K562 (cell line): ENCODE results near the gene RERG. TPM values are rescaled to one million over a fixed set of nuclear protein-coding genes. Genes with fewer than 3 reads are reported as not detected.

Experiments
- ATAC-seq: fragments of 200-7000 bp; cut with Tn5 transposase; 3 replicates; pipeline ENCODE4 v1.9.1; 2020; ENCODE audit warnings: moderate library complexity
- BruUV-seq: library from RNA; stranded (reverse); fragments of 400-500 nt; replicated peaks from 2 replicates; lab custom pipeline; 2021; lab: Mats Ljungman, UMichigan
- CTCF ChIA-PET: fragments of 300-600 bp; formaldehyde crosslinking; extraction: SDS; loops from one replicate; lab custom pipeline; 2021; ENCODE audit warnings: low intra/inter-chr PET ratio; lab: Yijun Ruan, JAX
- POLR2A ChIA-PET: fragments of 300-600, 350-650 bp; sonication (Branson Sonifier 250); formaldehyde crosslinking; extraction: SDS; loops from one replicate; lab custom pipeline; 2021; ENCODE audit warnings: antibody characterized with exemption, inconsistent platforms; lab: Yijun Ruan, JAX
- DNase-seq, 4 experiments: peaks; one replicate each; pipeline versions ENCODE4 v3.0.0 to v3.0.0-alpha.2; 2011 to 2018; ENCODE audit warnings: low spot score in 3 of 4, mixed read lengths in 3 of 4; ENCODE audit errors: extremely low read depth in 1 of 4
- FAIRE-seq: peaks from 2 replicates; lab custom pipeline; 2011; peaks lifted over from hg19 to GRCh38; lab: Jason Lieb, UNC
- H2AFZ ChIP-seq: 2 replicates; pipeline ENCODE4 v1.6.0; 2011; ENCODE audit warnings: low read depth, low read length, control low read depth, inconsistent platforms
- H3K27ac ChIP-seq: fragments of 200-600 bp; 3 replicates; pipeline ENCODE4 v1.8.0; 2011; ENCODE audit warnings: low read depth, mild to moderate bottlenecking, control low read depth, inconsistent platforms, low read length, moderate library complexity, mixed read lengths; ENCODE audit errors: extremely low read depth
- H3K27me3 ChIP-seq, 2 experiments: fragments of 300-600 bp in 1 of 2; 2 replicates in 1 of 2; 3 replicates in 1 of 2; pipeline versions ENCODE4 v1.6.0 to v1.8.0; 2011; ENCODE audit warnings: inconsistent platforms in 2 of 2, low read length in 2 of 2, mild to moderate bottlenecking in 1 of 2, mixed read lengths in 1 of 2, moderate library complexity in 1 of 2; ENCODE audit not compliant: control insufficient read depth in 2 of 2, insufficient read depth in 2 of 2
- H3K36me3 ChIP-seq: fragments of 300-600 bp; 3 replicates; pipeline ENCODE4 v1.8.0; 2011; ENCODE audit warnings: mild to moderate bottlenecking, low read length, inconsistent platforms; ENCODE audit not compliant: control insufficient read depth, insufficient read depth
- H3K4me1 ChIP-seq, 2 experiments: fragments of 200-600 bp in 1 of 2; replicated peaks in 1 of 2; 2 replicates in 1 of 2; 3 replicates in 1 of 2; pipeline versions ENCODE4 v1.5.1 to v1.8.0; 2011; ENCODE audit warnings: inconsistent platforms in 2 of 2, low read length in 2 of 2, mild to moderate bottlenecking in 1 of 2, mixed read lengths in 1 of 2, moderate library complexity in 1 of 2; ENCODE audit not compliant: control insufficient read depth in 2 of 2, insufficient read depth in 2 of 2
- H3K4me2 ChIP-seq: 2 replicates; pipeline ENCODE4 v1.6.1; 2011; ENCODE audit warnings: low read length, control low read depth, inconsistent platforms, mixed read lengths; ENCODE audit not compliant: insufficient read depth
- H3K4me3 ChIP-seq: fragments of 200-600 bp; sonication (generic), shearing (Covaris generic); 2 replicates; pipeline ENCODE4 v1.5.1; 2016; ENCODE audit warnings: control low read depth, inconsistent platforms
- H3K79me2 ChIP-seq: fragments of 200-600 bp; 3 replicates; pipeline ENCODE4 v1.8.0; 2011; ENCODE audit warnings: low read length, inconsistent platforms; ENCODE audit not compliant: control insufficient read depth, insufficient read depth
- H3K9ac ChIP-seq, 2 experiments: 2 replicates each; pipeline versions ENCODE4 v1.6.0 to v1.6.1; 2011; ENCODE audit warnings: low read depth in 2 of 2, low read length in 2 of 2, control low read depth in 1 of 2, inconsistent platforms in 1 of 2, mild to moderate bottlenecking in 1 of 2, mixed read lengths in 1 of 2; ENCODE audit not compliant: insufficient read depth in 1 of 2
- H3K9me1 ChIP-seq: one replicate; pipeline ENCODE4 v1.6.0; 2011; ENCODE audit warnings: inconsistent platforms, mild to moderate bottlenecking, low read length, moderate library complexity; ENCODE audit not compliant: control insufficient read depth, insufficient read depth
- H3K9me3 ChIP-seq: replicated peaks from 2 replicates; pipeline ENCODE4 v1.5.1; 2011; ENCODE audit warnings: low read depth, low read length, inconsistent platforms; ENCODE audit not compliant: control insufficient read depth, insufficient read depth
- H4K20me1 ChIP-seq: replicated peaks from 2 replicates; pipeline ENCODE4 v1.6.1; 2011; ENCODE audit warnings: low read length, inconsistent platforms, mixed read lengths; ENCODE audit not compliant: control insufficient read depth, insufficient read depth
- CBX1 ChIP-seq: sonication (generic); IDR thresholded peaks from 2 replicates; pipeline ENCODE4 v1.6.1; 2016; ENCODE audit warnings: antibody characterized with exemption, low read depth, mild to moderate bottlenecking
- ESRRB ChIP-seq: fragments of 250-450 bp; sonication (Bioruptor Pico); IDR thresholded peaks from 2 replicates; pipeline ENCODE4 v1.5.0; 2020; ENCODE audit warnings: mild to moderate bottlenecking, moderate library complexity, borderline replicate concordance
- ETS1 ChIP-seq: conservative IDR thresholded peaks from 2 replicates; pipeline ENCODE4 v1.6.1; 2011; ENCODE audit warnings: low read depth, mild to moderate bottlenecking, low read length; ENCODE audit not compliant: control insufficient read depth
- FOXA1 ChIP-seq: fragments of 450-650 bp; IDR thresholded peaks from 2 replicates; pipeline ENCODE4 v1.6.1; 2016; ENCODE audit warnings: mild to moderate bottlenecking, borderline replicate concordance
- LARP7 ChIP-seq: fragments of 450-650 bp; IDR thresholded peaks from 2 replicates; pipeline ENCODE4 v1.6.1; 2016
- RFX7 ChIP-seq: fragments of 250-450 bp; sonication (Bioruptor Pico); IDR thresholded peaks from 2 replicates; pipeline ENCODE4 v1.5.1; 2021; ENCODE audit warnings: mild to moderate bottlenecking
- SAFB ChIP-seq: fragments of 200-400 bp; formaldehyde crosslinking; IDR thresholded peaks from 2 replicates; pipeline ENCODE4 v1.6.1; 2017; ENCODE audit warnings: low read depth, low read length, borderline replicate concordance
- SIN3B ChIP-seq: fragments of 450-650 bp; IDR thresholded peaks from 2 replicates; pipeline ENCODE4 v1.6.1; 2017; ENCODE audit warnings: low read depth, mild to moderate bottlenecking, moderate library complexity
- SMARCC2 ChIP-seq: fragments of 450-650 bp; IDR thresholded peaks from 2 replicates; pipeline ENCODE4 v1.6.1; 2017; ENCODE audit warnings: antibody characterized with exemption, moderate library complexity, mild to moderate bottlenecking, low read depth
- TAL1 ChIP-seq: fragments of 450-650 bp; IDR thresholded peaks from 2 replicates; pipeline ENCODE4 v1.6.1; 2016; ENCODE audit warnings: mild to moderate bottlenecking
- TRIM24 ChIP-seq, 2 experiments: fragments of 450-650 bp; IDR thresholded peaks; 2 replicates each; pipeline ENCODE4 v1.6.1; 2016
- TRIM28 ChIP-seq: fragments of 450-650 bp; IDR thresholded peaks from 2 replicates; pipeline ENCODE4 v1.6.1; 2017
- USF1 ChIP-seq: sonication (generic); formaldehyde crosslinking; IDR thresholded peaks from 2 replicates; pipeline ENCODE4 v1.9.0; 2022; ENCODE audit warnings: mild to moderate bottlenecking, missing genetic modification reagents
- ZC3H4 ChIP-seq: sonication (generic); formaldehyde crosslinking; IDR thresholded peaks from 2 replicates; pipeline ENCODE4 v1.9.0; 2021; ENCODE audit warnings: missing genetic modification reagents, borderline replicate concordance
- ZFP1 ChIP-seq: fragments of 450-650 bp; formaldehyde crosslinking; IDR thresholded peaks from 2 replicates; pipeline ENCODE4 v1.4.0; 2020; ENCODE audit warnings: mild to moderate bottlenecking, mixed read lengths
- ZFP36 ChIP-seq: fragments of 150-350 bp; IDR thresholded peaks from 2 replicates; pipeline ENCODE4 v1.6.1; 2018; ENCODE audit warnings: low read length, low read depth; ENCODE audit not compliant: partially characterized antibody
- ZNF263 ChIP-seq: sonication (generic); formaldehyde crosslinking; IDR thresholded peaks from 2 replicates; pipeline ENCODE4 v1.8.0; 2022; ENCODE audit warnings: mild to moderate bottlenecking, missing genetic modification reagents, borderline replicate concordance
- ZNF707 ChIP-seq: fragments of 250-450 bp; sonication (Bioruptor Pico); conservative IDR thresholded peaks from 2 replicates; pipeline ENCODE4 v1.8.0; 2022; ENCODE audit warnings: inconsistent platforms, mild to moderate bottlenecking, moderate library complexity
- WGBS: fragments of 100-300 bp; shearing (Covaris generic); methylation state at CpG from one replicate; pipeline ENCODE4 v1.1.6; 2016; ENCODE audit warnings: low coverage, mixed read lengths; ENCODE audit not compliant: insufficient coverage; ENCODE audit errors: missing lambda C conversion rate; 5-methylcytosine and 5-hydroxymethylcytosine counted together
- in situ Hi-C: fragments of 300-500 bp; cut with MboI; formaldehyde crosslinking; loops from 4 replicates; pipeline ENCODE4 v1.15.0; 2018; ENCODE audit warnings: inconsistent platforms, mixed read lengths
- intact Hi-C: fragments of 100-400 bp; cut with micrococcal nuclease; formaldehyde crosslinking; loops from 2 replicates; pipeline ENCODE4 v1.14.2; 2022
- polyA plus RNA-seq, 8 experiments: library from polyadenylated mRNA; depleted of rRNA in 4 of 8; stranded (reverse) in 5 of 8; unstranded in 3 of 8; fragments of >200 nt; fragmentation: Nextera tagmentation in 2 of 8; fragmentation: Illumina TruSeq in 1 of 8; extraction: Ambion mirVana in 2 of 8; extraction: Trizol in 1 of 8; gene quantifications; 2 replicates each; pipeline versions ENCODE4 v1.2.1 to v1.2.3, GENCODE V29; 2011 to 2014; ENCODE audit warnings: inconsistent platforms in 1 of 8, missing spikeins in 1 of 8
- total RNA-seq, 7 experiments: library from RNA; depleted of rRNA in 6 of 7; stranded (reverse); fragments of >200 nt in 6 of 7; fragmentation: Illumina TruSeq in 2 of 7; extraction: Trizol in 2 of 7; gene quantifications; 2 replicates each; pipeline versions ENCODE4 v1.2.1 to v1.2.3, GENCODE V29; 2011 to 2021; ENCODE audit warnings: low replicate concordance in 1 of 7
- TF ChIP-seq, protein P1 (sequence below): fragments of 450-650 bp; formaldehyde crosslinking; IDR thresholded peaks from 2 replicates; pipeline ENCODE4 v1.4.0; 2020; ENCODE audit warnings: mild to moderate bottlenecking, moderate library complexity
- TF ChIP-seq, protein P2 (sequence below): fragments of 250-450 bp; sonication (Bioruptor Pico); IDR thresholded peaks from 2 replicates; pipeline ENCODE4 v1.5.0; 2020; ENCODE audit warnings: mild to moderate bottlenecking, borderline replicate concordance

The RERG gene
- total and polyA plus RNA-seq, 9 of the 15 experiments (the other 6 are each of a cell fraction or from before 2014, with no cell fraction given), result 2.2 to 7.3 (median 3.0) TPM

DNA sequence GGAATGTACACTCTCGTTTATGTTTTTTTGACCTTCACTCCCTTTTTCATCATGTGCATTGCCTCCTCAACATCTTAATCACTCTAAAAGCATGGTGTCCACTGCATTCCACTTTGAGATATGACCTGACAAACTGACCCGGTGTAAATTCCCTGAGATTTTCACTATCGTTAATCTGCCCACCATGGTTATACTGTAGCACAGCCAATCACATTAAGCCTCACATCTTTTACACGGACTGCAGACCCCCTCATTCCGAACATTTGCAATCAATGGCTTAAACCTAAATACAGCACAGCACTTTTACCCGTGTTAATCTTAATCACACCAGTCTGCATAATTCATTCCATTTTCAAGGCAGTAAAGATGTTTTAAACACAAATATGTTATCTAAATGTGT, 2.4 kb downstream of the RERG start:
- BruUV-seq, result no TSS peak
- Histone ChIP-seq H3K27ac (no peak overlapping the region), H3K9ac (no peak overlapping the region), H3K79me2 (no peaks in the 10 kb centered on the region), H3K27me3 (no peaks in the 10 kb centered on the region), H3K36me3 (no peaks in the 10 kb centered on the region), H2AFZ (no peak overlapping the region), H3K9me1 (no peaks in the 10 kb centered on the region), H3K4me2 (no peak overlapping the region), H3K4me1 (peaks cover 0 to 3% of the 10 kb centered on the region in 2 experiments; a peak in 1 of 5 replicates), H3K9me3 (no peaks in the 10 kb centered on the region), H3K4me3 (no peak overlapping the region), H4K20me1 (no peaks in the 10 kb centered on the region)
- ChIA-PET CTCF (no interaction called here), POLR2A (no interaction called here)
- intact Hi-C loops, result no loop called here
- 0% methylated on average over 6 of the region's 6 CpGs for WGBS
- in situ Hi-C loops, result no loop called here
- TF ChIP-seq ZNF263 (CRISPR knock-in tag), result no peak
- TF ChIP-seq ETS1, result no peak
- no peak for TF ChIP-seq USF1 (CRISPR knock-in tag)
- no peak for TF ChIP-seq TRIM28
- no peak for TF ChIP-seq FOXA1
- TF ChIP-seq SMARCC2, result no peak
- no peak for TF ChIP-seq ZNF707 (CRISPR knock-in tag)
- no peak for TF ChIP-seq TRIM24 (IDR thresholded peaks at IDR 0.05)
- TF ChIP-seq LARP7, result no peak
- TF ChIP-seq RFX7 (CRISPR knock-in tag), result no peak
- no peak for TF ChIP-seq ESRRB (CRISPR knock-in tag)
- TF ChIP-seq ZFP1 (CRISPR knock-in tag), result no peak
- TF ChIP-seq, protein P1, sequence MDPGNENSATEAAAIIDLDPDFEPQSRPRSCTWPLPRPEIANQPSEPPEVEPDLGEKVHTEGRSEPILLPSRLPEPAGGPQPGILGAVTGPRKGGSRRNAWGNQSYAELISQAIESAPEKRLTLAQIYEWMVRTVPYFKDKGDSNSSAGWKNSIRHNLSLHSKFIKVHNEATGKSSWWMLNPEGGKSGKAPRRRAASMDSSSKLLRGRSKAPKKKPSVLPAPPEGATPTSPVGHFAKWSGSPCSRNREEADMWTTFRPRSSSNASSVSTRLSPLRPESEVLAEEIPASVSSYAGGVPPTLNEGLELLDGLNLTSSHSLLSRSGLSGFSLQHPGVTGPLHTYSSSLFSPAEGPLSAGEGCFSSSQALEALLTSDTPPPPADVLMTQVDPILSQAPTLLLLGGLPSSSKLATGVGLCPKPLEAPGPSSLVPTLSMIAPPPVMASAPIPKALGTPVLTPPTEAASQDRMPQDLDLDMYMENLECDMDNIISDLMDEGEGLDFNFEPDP, result no peak
- TF ChIP-seq, protein P2, sequence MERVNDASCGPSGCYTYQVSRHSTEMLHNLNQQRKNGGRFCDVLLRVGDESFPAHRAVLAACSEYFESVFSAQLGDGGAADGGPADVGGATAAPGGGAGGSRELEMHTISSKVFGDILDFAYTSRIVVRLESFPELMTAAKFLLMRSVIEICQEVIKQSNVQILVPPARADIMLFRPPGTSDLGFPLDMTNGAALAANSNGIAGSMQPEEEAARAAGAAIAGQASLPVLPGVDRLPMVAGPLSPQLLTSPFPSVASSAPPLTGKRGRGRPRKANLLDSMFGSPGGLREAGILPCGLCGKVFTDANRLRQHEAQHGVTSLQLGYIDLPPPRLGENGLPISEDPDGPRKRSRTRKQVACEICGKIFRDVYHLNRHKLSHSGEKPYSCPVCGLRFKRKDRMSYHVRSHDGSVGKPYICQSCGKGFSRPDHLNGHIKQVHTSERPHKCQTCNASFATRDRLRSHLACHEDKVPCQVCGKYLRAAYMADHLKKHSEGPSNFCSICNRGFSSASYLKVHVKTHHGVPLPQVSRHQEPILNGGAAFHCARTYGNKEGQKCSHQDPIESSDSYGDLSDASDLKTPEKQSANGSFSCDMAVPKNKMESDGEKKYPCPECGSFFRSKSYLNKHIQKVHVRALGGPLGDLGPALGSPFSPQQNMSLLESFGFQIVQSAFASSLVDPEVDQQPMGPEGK (CRISPR knock-in tag), result no peak
- TF ChIP-seq SAFB, result no peak
- no peak for TF ChIP-seq ZC3H4
- TF ChIP-seq ZFP36, result no peak
- TF ChIP-seq CBX1, result no peak
- TF ChIP-seq SIN3B, result no peak
- TF ChIP-seq TAL1, result no peak
- FAIRE-seq (no peak), DNase-seq (no peak), ATAC-seq (no peak)
